Esophagus muscularis mucosa (tissue), 4 donors: ENCODE data around the gene LMF1.

Source experiments
- CTCF ChIP-seq, 3 experiments: fragments of 200-600 bp in 2 of 3; fragments of 450-650 bp in 1 of 3; sonication (generic) in 2 of 3; IDR thresholded peaks; one replicate each; pipeline ENCODE4 v1.5.1; 2017 to 2019; ENCODE audit warnings: antibody characterized with exemption in 3 of 3, mild to moderate bottlenecking in 2 of 3, moderate library complexity in 1 of 3
- EP300 ChIP-seq: sonication (generic); formaldehyde crosslinking; IDR thresholded peaks from one replicate; pipeline ENCODE4 v1.6.1; 2017; ENCODE audit warnings: antibody characterized with exemption
- POLR2A ChIP-seq: fragments of 450-650 bp; IDR thresholded peaks from one replicate; pipeline ENCODE4 v1.6.1; 2017; ENCODE audit warnings: antibody characterized with exemption, moderate library complexity, mild to moderate bottlenecking, low read depth
- POLR2AphosphoS5 ChIP-seq, 2 donors: sonication (generic); formaldehyde crosslinking; IDR thresholded peaks; one replicate each; pipeline ENCODE4 v1.6.1; 2017; ENCODE audit warnings: antibody characterized with exemption in 2 of 2

DNA sequence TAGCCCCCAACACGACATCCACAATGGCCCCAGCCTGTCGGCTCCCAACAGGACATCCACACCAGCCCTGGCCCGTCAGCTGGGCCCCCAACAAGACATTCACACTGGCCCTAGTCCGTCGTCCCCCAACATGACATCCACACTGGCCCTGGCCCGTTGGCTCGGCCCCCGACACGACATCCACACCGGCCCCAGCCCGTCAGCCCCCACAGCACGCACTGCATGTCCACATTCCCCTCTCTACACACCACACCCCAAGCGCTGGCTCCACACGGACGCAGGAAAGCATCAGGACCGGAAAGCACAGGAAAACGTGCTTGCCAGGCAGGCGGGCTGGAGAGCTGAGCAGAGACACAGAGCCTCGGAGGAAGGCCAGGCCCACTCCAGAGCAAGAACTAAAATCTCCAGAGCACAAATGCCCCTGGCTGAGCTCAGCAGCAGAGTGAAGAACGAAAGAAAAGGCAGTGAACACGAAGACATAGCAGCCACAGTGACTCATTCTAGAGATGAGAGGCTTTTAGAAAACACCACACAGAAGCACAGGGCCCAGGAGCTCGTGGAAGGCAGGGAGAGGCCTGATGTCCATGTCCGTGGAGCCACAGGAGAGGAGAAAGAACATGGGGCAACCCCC is 50.6 kb downstream of the LMF1 start:
- no peak for TF ChIP-seq CTCF (IDR thresholded peaks at IDR 0.05)
- no peak for TF ChIP-seq POLR2A
- TF ChIP-seq EP300, result no peak
- no peak for TF ChIP-seq POLR2AphosphoS5 (IDR thresholded peaks at IDR 0.05)
